PFSK-1 (cell line): ENCODE results near the gene CEP57L1.
A peak's percentile ranks its signal among the peaks of the same experiment; 100 is the strongest.

Experiments used
- FOXP2 ChIP-seq: optimal IDR thresholded peaks from 2 replicates; pipeline ENCODE3; 2011; ENCODE audit warnings: borderline replicate concordance, control low read depth, inconsistent platforms; ENCODE audit not compliant: insufficient read depth; ENCODE audit errors: extremely low read length, extremely low read depth
- POLR2AphosphoS5 ChIP-seq: IDR thresholded peaks from 2 replicates; pipeline ENCODE4 v1.6.1; 2012; ENCODE audit warnings: low read depth, mild to moderate bottlenecking, control low read depth, low read length, moderate library complexity
- REST ChIP-seq, 2 experiments: IDR thresholded peaks; 2 replicates each; pipeline versions ENCODE4 v1.6.1 to v1.8.0; 2011 to 2012; ENCODE audit warnings: low read depth in 2 of 2, low read length in 2 of 2, control low read depth in 1 of 2, inconsistent platforms in 1 of 2, mild to moderate bottlenecking in 1 of 2, moderate library complexity in 1 of 2; ENCODE audit not compliant: insufficient read depth in 1 of 2
- SIN3A ChIP-seq: IDR thresholded peaks from 2 replicates; pipeline ENCODE4 v1.6.1; 2012; ENCODE audit warnings: mild to moderate bottlenecking, low read length, moderate library complexity, borderline replicate concordance; ENCODE audit not compliant: insufficient read depth
- TAF1 ChIP-seq: IDR thresholded peaks from 2 replicates; pipeline ENCODE4 v1.6.1; 2012; ENCODE audit warnings: low read length, control low read depth, borderline replicate concordance; ENCODE audit not compliant: insufficient read depth

The CEP57L1 gene

GRCh38 chr6:109088995-109089394 lies 6.3 kb upstream of the CEP57L1 start:
- TF ChIP-seq SIN3A, result no peak
- no peak for TF ChIP-seq REST (IDR thresholded peaks at IDR 0.05; ENCODE audit: insufficient read depth in 1 of 2, low read depth in 2 of 2, low read length in 2 of 2)
- no peak for TF ChIP-seq FOXP2
- no peak for TF ChIP-seq TAF1
- TF ChIP-seq POLR2AphosphoS5, result no peak

- TF ChIP-seq POLR2AphosphoS5 (no peak), TAF1 (no peak), FOXP2 (no peak), SIN3A (no peak), REST (IDR thresholded peaks at IDR 0.05; ENCODE audit: insufficient read depth in 1 of 2, low read depth in 2 of 2, low read length in 2 of 2) (no peak)
Measured at GRCh38 chr6:109091314-109092024, 3.8 kb upstream of the CEP57L1 start.

GRCh38 chr6:109092074-109092473 lies 3.2 kb upstream of the CEP57L1 start:
- TF ChIP-seq SIN3A, result no peak

- TF ChIP-seq SIN3A (no peak), REST (IDR thresholded peaks at IDR 0.05; ENCODE audit: insufficient read depth in 1 of 2, low read depth in 2 of 2, low read length in 2 of 2) (no peak), TAF1 (no peak), FOXP2 (no peak), POLR2AphosphoS5 (no peak)
Measured at GRCh38 chr6:109093732-109094415, 1.4 kb upstream of the CEP57L1 start.

GRCh38 chr6:109094416-109095035 lies 781 bp upstream of the CEP57L1 start, which contains the start of gene SESN1:
SESN1 (minus strand) TSS chr6:109094846; CDS start chr6:109094073, 773 bp downstream.
- peak; percentile 67; the same call in 1 of the 2 replicates for TF ChIP-seq TAF1
- TF ChIP-seq SIN3A, result peak; percentile 99; the same call in 1 of the 2 replicates
- peak; percentile 63 for TF ChIP-seq POLR2AphosphoS5
- TF ChIP-seq FOXP2, result peak; percentile 51
- TF ChIP-seq REST (IDR thresholded peaks at IDR 0.05; ENCODE audit: insufficient read depth in 1 of 2, low read depth in 2 of 2, low read length in 2 of 2), result no peak
